ENCODE measurements around the gene HMGN3.

DNA sequence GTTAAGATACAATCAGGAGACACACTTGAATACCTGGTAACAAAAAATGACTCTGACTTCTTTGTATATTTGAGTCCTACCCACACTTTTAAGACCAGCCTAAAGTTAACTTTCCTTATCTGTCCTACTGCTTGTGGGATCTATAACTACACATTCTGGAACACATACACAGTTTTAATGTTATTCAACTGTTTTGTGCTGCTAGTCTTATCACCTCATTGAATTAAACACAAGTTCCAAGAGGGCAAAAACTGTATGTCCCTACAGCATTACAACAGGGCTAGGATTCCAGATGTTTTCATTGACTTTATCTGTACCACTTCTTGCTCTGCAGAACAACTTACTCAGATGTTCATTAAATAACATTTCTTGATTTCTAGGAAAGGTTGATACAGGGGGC lies 2.8 kb downstream of the HMGN3 start:
- TF ChIP-seq POLR2AphosphoS5 (IDR thresholded peaks at IDR 0.05) (no peak), CTCF (IDR thresholded peaks at IDR 0.05) (no peak), POLR2A (IDR thresholded peaks at IDR 0.05) (no peak)
